Measurements from ENCODE around the gene SSB.
A peak's percentile ranks its signal among the peaks of the same experiment; 100 is the strongest.

SSB gene

GRCh38 chr2:169797601-169798000, 1.1 kb upstream of the SSB start:
- H4K20me1 ChIP-seq (ENCODE audit: low read depth, low read length) = no peaks in the 10 kb centered on the region
- no peak overlapping the region for H3K4me3 ChIP-seq (ENCODE audit: insufficient read depth, low read length, poor library complexity, severe bottlenecking)
- no peaks in the 10 kb centered on the region for H3K9me3 ChIP-seq (ENCODE audit: insufficient read depth, low read length)
- peaks cover 21% of the 10 kb centered on the region for H3F3A ChIP-seq (ENCODE audit: insufficient read depth)
- peak overlapping the region; percentile 74 for H2AFZ ChIP-seq (ENCODE audit: low read depth, low read length, severe bottlenecking)
- no peaks in the 10 kb centered on the region for H3K9me2 ChIP-seq (replicated peaks; ENCODE audit: insufficient read depth, low read length)
- no peak overlapping the region for H3K9ac ChIP-seq (ENCODE audit: low read length)
- H3K79me2 ChIP-seq (ENCODE audit: insufficient read depth, low read length) = peaks cover 36% of the 10 kb centered on the region
- H3K4me2 ChIP-seq (ENCODE audit: low read depth, low read length, poor library complexity, severe bottlenecking) = no peak overlapping the region
- TF ChIP-seq, protein P1, sequence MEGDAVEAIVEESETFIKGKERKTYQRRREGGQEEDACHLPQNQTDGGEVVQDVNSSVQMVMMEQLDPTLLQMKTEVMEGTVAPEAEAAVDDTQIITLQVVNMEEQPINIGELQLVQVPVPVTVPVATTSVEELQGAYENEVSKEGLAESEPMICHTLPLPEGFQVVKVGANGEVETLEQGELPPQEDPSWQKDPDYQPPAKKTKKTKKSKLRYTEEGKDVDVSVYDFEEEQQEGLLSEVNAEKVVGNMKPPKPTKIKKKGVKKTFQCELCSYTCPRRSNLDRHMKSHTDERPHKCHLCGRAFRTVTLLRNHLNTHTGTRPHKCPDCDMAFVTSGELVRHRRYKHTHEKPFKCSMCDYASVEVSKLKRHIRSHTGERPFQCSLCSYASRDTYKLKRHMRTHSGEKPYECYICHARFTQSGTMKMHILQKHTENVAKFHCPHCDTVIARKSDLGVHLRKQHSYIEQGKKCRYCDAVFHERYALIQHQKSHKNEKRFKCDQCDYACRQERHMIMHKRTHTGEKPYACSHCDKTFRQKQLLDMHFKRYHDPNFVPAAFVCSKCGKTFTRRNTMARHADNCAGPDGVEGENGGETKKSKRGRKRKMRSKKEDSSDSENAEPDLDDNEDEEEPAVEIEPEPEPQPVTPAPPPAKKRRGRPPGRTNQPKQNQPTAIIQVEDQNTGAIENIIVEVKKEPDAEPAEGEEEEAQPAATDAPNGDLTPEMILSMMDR (IDR thresholded peaks at IDR 0.05; ENCODE audit: insufficient read depth, low read length, poor library complexity, severe bottlenecking) = no peak
- no peak for TF ChIP-seq EZH2phosphoT487 (conservative IDR thresholded peaks at IDR 0.05; ENCODE audit: low read length)
- H3K27ac ChIP-seq (ENCODE audit: low read depth, low read length) = no peak overlapping the region
- H3K27me3 ChIP-seq (ENCODE audit: low read length) = no peaks in the 10 kb centered on the region
- H3K36me3 ChIP-seq (ENCODE audit: low read length) = peaks cover 9% of the 10 kb centered on the region; the same call in 1 of the 2 replicates

DNA sequence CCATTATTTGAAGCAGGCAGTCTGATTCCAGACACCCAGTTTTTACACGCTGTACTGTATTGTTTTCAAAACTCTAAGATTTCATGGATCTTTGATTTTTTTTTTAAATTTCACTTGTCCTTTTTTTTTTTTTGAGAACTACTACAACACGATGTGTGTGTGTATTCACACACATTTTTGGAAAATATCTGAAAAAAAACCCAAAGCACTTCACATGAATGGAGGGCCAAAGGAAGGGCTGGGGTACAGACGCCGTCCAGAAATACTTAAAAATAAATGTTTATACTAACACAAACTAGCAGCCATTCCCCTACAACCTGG, 314 bp upstream of the SSB start:
- peak overlapping the region; percentile 91 for H3K4me2 ChIP-seq (ENCODE audit: low read depth, low read length, poor library complexity, severe bottlenecking)
- TF ChIP-seq EZH2phosphoT487 (conservative IDR thresholded peaks at IDR 0.05; ENCODE audit: low read length) = no peak
- TF ChIP-seq, protein P1 (IDR thresholded peaks at IDR 0.05; ENCODE audit: insufficient read depth, low read length, poor library complexity, severe bottlenecking) = no peak
- peak overlapping the region; percentile 90 for H3K27ac ChIP-seq (ENCODE audit: low read depth, low read length)
- H3K4me3 ChIP-seq (ENCODE audit: insufficient read depth, low read length, poor library complexity, severe bottlenecking) = peak overlapping the region; percentile 62
- H2AFZ ChIP-seq (ENCODE audit: low read depth, low read length, severe bottlenecking) = peak overlapping the region; percentile 74
- H3K9me2 ChIP-seq (replicated peaks; ENCODE audit: insufficient read depth, low read length) = no peaks in the 10 kb centered on the region
- H4K20me1 ChIP-seq (ENCODE audit: low read depth, low read length) = no peaks in the 10 kb centered on the region
- H3K9me3 ChIP-seq (ENCODE audit: insufficient read depth, low read length) = no peaks in the 10 kb centered on the region
- peak overlapping the region; percentile 80 for H3K9ac ChIP-seq (ENCODE audit: low read length)
- H3K27me3 ChIP-seq (ENCODE audit: low read length) = no peaks in the 10 kb centered on the region
- H3K79me2 ChIP-seq (ENCODE audit: insufficient read depth, low read length) = peaks cover 43% of the 10 kb centered on the region
- peaks cover 21% of the 10 kb centered on the region for H3F3A ChIP-seq (ENCODE audit: insufficient read depth)
- peaks cover 14% of the 10 kb centered on the region; the same call in 1 of the 2 replicates for H3K36me3 ChIP-seq (ENCODE audit: low read length)

- Histone ChIP-seq H3F3A (ENCODE audit: insufficient read depth) (peaks cover 37% of the 10 kb centered on the region), H3K9ac (ENCODE audit: low read length) (no peak overlapping the region), H2AFZ (ENCODE audit: low read depth, low read length, severe bottlenecking) (no peak overlapping the region), H3K79me2 (ENCODE audit: insufficient read depth, low read length) (peaks cover 51% of the 10 kb centered on the region), H3K4me2 (ENCODE audit: low read depth, low read length, poor library complexity, severe bottlenecking) (no peak overlapping the region), H3K9me2 (replicated peaks; ENCODE audit: insufficient read depth, low read length) (no peaks in the 10 kb centered on the region), H3K4me3 (ENCODE audit: insufficient read depth, low read length, poor library complexity, severe bottlenecking) (no peak overlapping the region), H3K27me3 (ENCODE audit: low read length) (no peaks in the 10 kb centered on the region), H3K27ac (ENCODE audit: low read depth, low read length) (no peak overlapping the region), H3K9me3 (ENCODE audit: insufficient read depth, low read length) (no peaks in the 10 kb centered on the region), H3K36me3 (ENCODE audit: low read length) (peaks cover 40% of the 10 kb centered on the region), H4K20me1 (ENCODE audit: low read depth, low read length) (no peaks in the 10 kb centered on the region)
- TF ChIP-seq, protein P1 (IDR thresholded peaks at IDR 0.05; ENCODE audit: insufficient read depth, low read length, poor library complexity, severe bottlenecking) = no peak
- TF ChIP-seq EZH2phosphoT487 (conservative IDR thresholded peaks at IDR 0.05; ENCODE audit: low read length) = no peak
Observed at GRCh38 chr2:169803480-169803879, 4.8 kb downstream of the SSB start.
